ENCODE data around the gene ALDH6A1.

Gene ALDH6A1

GRCh38 chr14:74018174-74018585, 66.1 kb downstream of the ALDH6A1 start:
- no peak for TF ChIP-seq CTCF (conservative IDR thresholded peaks at IDR 0.05; ENCODE audit: low read depth)
- ChIA-PET CTCF (no interaction called here), POLR2A (ENCODE audit: low non-redundant PET) (no interaction called here)
- peak; percentile 83 for DNase-seq (ENCODE audit: low spot score)
- peak overlapping the region; percentile 99 for H3K27ac ChIP-seq

- no peak for TF ChIP-seq CTCF (conservative IDR thresholded peaks at IDR 0.05; ENCODE audit: low read depth)
- no peak overlapping the region for H3K27ac ChIP-seq
- ChIA-PET CTCF (no interaction called here), POLR2A (ENCODE audit: low non-redundant PET) (no interaction called here)
- no peak for DNase-seq (ENCODE audit: low spot score)
These were observed 68.3 kb downstream of the ALDH6A1 start for GRCh38 chr14:74015963-74016362.

- no peak for DNase-seq (ENCODE audit: low spot score)
- no peak for TF ChIP-seq CTCF (conservative IDR thresholded peaks at IDR 0.05; ENCODE audit: low read depth)
- no peak overlapping the region for H3K27ac ChIP-seq
- ChIA-PET CTCF (no interaction called here), POLR2A (ENCODE audit: low non-redundant PET) (no interaction called here)
These were observed 69.1 kb downstream of the ALDH6A1 start for GRCh38 chr14:74015176-74015575.

GRCh38 chr14:74014299-74014698, 70.0 kb downstream of the ALDH6A1 start:
- CTCF ChIA-PET = interaction anchor here (0.7 kb wide), 1 partner anchor 55 kb away, joined by 4 read pairs; no protein-coding TSS in a partner anchor
- no peak for DNase-seq (ENCODE audit: low spot score)
- no peak overlapping the region for H3K27ac ChIP-seq
- no peak for TF ChIP-seq CTCF (conservative IDR thresholded peaks at IDR 0.05; ENCODE audit: low read depth)
- POLR2A ChIA-PET (ENCODE audit: low non-redundant PET) = no interaction called here

GRCh38 chr14:74008843-74009499, 75.3 kb downstream of the ALDH6A1 start:
- CTCF ChIA-PET = no interaction called here
- no peak for TF ChIP-seq CTCF (conservative IDR thresholded peaks at IDR 0.05; ENCODE audit: low read depth)
- DNase-seq (ENCODE audit: low spot score) = no peak
- no peak overlapping the region for H3K27ac ChIP-seq
- POLR2A ChIA-PET (ENCODE audit: low non-redundant PET) = no interaction called here

All from RWPE1 (cell line).